ENCODE results near the gene CDK5. TPM values are rescaled to one million over a fixed set of nuclear protein-coding genes. Genes with fewer than 3 reads are reported as not detected.

CDK5 gene
- total and polyA plus RNA-seq, 9 of the 15 experiments (the other 6 are each of a cell fraction or from before 2014, with no cell fraction given), result 3.2 to 38.0 (median 27.5) TPM

DNA sequence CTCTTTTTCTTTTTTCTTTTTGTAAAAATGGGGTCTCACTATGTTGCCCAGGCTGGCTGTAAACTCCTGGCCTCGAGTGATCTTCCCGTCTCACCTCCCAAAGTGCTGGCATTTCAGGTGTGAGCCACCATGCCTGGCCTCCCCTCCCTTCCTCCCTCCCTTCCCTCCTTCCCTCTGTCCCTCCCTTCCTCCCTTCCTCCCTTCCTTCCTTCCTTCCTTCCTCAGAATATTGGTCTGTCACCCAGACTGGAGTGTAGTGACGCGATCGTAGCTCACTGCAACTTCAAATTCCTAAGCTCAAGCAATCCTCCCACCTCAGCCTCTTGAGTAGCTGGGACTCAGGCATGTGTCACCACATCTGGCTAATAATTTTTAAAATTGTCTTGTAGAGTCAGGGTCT lies 37.0 kb upstream of the CDK5 start:
- FAIRE-seq (no peak), ATAC-seq (no peak), DNase-seq (ENCODE audit: extremely low read depth in 1 of 4, low spot score in 3 of 4) (no peak)
- Histone ChIP-seq H4K20me1 (replicated peaks; ENCODE audit: control insufficient read depth, insufficient read depth, low read length) (peaks cover 42% of the 10 kb centered on the region), H3K9me1 (ENCODE audit: control insufficient read depth, insufficient read depth, low read length) (peaks cover 5% of the 10 kb centered on the region), H3K4me1 (replicated peaks in 1 of 2; ENCODE audit: control insufficient read depth in 2 of 2, insufficient read depth in 2 of 2, low read length in 2 of 2) (peaks cover 2 to 28% of the 10 kb centered on the region in 2 experiments; a peak in 3 of 5 replicates), H3K36me3 (ENCODE audit: control insufficient read depth, insufficient read depth, low read length) (peaks cover 79% of the 10 kb centered on the region; the same call in 2 of the 3 replicates), H3K79me2 (ENCODE audit: control insufficient read depth, insufficient read depth, low read length) (peaks cover 95% of the 10 kb centered on the region), H3K9ac (ENCODE audit: insufficient read depth in 1 of 2, low read depth in 2 of 2, low read length in 2 of 2) (peak overlapping the region in 1 of 2 experiments; percentile 36; a peak in 1 of 4 replicates), H3K9me3 (replicated peaks; ENCODE audit: control insufficient read depth, insufficient read depth, low read depth, low read length) (no peaks in the 10 kb centered on the region), H3K27me3 (ENCODE audit: control insufficient read depth in 2 of 2, insufficient read depth in 2 of 2, low read length in 2 of 2) (no peaks in the 10 kb centered on the region), H2AFZ (ENCODE audit: low read depth, low read length) (no peak overlapping the region), H3K4me2 (ENCODE audit: insufficient read depth, low read length) (no peak overlapping the region), H3K27ac (ENCODE audit: extremely low read depth, low read depth, low read length) (no peak overlapping the region), H3K4me3 (no peak overlapping the region)
- WGBS (ENCODE audit: insufficient coverage, low coverage, missing lambda C conversion rate), result 81% methylated on average over 5 of the region's 5 CpGs
- no TSS peak for BruUV-seq (replicated peaks)
- in situ Hi-C loops (cut with MboI) (no loop called here), intact Hi-C loops (cut with micrococcal nuclease) (loop anchor here (10.0 kb wide), 1 partner anchor 310 kb away; no protein-coding TSS in a partner anchor)
- ChIA-PET POLR2A (interaction anchor here (0.6 to 4.4 kb wide), 9 partner anchors 10 to 101 kb away, joined by 3 to 31 read pairs (median 4); partner anchors contain the start of gene ASIC3), CTCF (ENCODE audit: low intra/inter-chr PET ratio) (no interaction called here)
- TF ChIP-seq HLTF (IDR thresholded peaks at IDR 0.05) (0 out of 2 replicates have a peak, but pooled peaks have one; percentile 40), ZNF174 (CRISPR knock-in tag; IDR thresholded peaks at IDR 0.05) (no peak), ZNF79 (CRISPR knock-in tag; IDR thresholded peaks at IDR 0.05; ENCODE audit: low read depth) (no peak), ZNF778 (CRISPR knock-in tag; IDR thresholded peaks at IDR 0.05) (no peak)
- TF ChIP-seq, protein P1, sequence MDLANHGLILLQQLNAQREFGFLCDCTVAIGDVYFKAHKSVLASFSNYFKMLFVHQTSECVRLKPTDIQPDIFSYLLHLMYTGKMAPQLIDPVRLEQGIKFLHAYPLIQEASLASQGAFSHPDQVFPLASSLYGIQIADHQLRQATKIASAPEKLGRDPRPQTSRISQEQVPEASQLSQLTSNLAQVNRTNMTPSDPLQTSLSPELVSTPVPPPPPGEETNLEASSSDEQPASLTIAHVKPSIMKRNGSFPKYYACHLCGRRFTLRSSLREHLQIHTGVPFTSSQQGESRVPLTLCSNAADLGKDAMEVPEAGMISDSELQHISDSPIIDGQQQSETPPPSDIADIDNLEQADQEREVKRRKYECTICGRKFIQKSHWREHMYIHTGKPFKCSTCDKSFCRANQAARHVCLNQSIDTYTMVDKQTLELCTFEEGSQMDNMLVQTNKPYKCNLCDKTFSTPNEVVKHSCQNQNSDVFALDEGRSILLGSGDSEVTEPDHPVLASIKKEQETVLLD (IDR thresholded peaks at IDR 0.05), result peak; percentile 50; the same call in 1 of the 2 replicates
- TF ChIP-seq, protein P2, sequence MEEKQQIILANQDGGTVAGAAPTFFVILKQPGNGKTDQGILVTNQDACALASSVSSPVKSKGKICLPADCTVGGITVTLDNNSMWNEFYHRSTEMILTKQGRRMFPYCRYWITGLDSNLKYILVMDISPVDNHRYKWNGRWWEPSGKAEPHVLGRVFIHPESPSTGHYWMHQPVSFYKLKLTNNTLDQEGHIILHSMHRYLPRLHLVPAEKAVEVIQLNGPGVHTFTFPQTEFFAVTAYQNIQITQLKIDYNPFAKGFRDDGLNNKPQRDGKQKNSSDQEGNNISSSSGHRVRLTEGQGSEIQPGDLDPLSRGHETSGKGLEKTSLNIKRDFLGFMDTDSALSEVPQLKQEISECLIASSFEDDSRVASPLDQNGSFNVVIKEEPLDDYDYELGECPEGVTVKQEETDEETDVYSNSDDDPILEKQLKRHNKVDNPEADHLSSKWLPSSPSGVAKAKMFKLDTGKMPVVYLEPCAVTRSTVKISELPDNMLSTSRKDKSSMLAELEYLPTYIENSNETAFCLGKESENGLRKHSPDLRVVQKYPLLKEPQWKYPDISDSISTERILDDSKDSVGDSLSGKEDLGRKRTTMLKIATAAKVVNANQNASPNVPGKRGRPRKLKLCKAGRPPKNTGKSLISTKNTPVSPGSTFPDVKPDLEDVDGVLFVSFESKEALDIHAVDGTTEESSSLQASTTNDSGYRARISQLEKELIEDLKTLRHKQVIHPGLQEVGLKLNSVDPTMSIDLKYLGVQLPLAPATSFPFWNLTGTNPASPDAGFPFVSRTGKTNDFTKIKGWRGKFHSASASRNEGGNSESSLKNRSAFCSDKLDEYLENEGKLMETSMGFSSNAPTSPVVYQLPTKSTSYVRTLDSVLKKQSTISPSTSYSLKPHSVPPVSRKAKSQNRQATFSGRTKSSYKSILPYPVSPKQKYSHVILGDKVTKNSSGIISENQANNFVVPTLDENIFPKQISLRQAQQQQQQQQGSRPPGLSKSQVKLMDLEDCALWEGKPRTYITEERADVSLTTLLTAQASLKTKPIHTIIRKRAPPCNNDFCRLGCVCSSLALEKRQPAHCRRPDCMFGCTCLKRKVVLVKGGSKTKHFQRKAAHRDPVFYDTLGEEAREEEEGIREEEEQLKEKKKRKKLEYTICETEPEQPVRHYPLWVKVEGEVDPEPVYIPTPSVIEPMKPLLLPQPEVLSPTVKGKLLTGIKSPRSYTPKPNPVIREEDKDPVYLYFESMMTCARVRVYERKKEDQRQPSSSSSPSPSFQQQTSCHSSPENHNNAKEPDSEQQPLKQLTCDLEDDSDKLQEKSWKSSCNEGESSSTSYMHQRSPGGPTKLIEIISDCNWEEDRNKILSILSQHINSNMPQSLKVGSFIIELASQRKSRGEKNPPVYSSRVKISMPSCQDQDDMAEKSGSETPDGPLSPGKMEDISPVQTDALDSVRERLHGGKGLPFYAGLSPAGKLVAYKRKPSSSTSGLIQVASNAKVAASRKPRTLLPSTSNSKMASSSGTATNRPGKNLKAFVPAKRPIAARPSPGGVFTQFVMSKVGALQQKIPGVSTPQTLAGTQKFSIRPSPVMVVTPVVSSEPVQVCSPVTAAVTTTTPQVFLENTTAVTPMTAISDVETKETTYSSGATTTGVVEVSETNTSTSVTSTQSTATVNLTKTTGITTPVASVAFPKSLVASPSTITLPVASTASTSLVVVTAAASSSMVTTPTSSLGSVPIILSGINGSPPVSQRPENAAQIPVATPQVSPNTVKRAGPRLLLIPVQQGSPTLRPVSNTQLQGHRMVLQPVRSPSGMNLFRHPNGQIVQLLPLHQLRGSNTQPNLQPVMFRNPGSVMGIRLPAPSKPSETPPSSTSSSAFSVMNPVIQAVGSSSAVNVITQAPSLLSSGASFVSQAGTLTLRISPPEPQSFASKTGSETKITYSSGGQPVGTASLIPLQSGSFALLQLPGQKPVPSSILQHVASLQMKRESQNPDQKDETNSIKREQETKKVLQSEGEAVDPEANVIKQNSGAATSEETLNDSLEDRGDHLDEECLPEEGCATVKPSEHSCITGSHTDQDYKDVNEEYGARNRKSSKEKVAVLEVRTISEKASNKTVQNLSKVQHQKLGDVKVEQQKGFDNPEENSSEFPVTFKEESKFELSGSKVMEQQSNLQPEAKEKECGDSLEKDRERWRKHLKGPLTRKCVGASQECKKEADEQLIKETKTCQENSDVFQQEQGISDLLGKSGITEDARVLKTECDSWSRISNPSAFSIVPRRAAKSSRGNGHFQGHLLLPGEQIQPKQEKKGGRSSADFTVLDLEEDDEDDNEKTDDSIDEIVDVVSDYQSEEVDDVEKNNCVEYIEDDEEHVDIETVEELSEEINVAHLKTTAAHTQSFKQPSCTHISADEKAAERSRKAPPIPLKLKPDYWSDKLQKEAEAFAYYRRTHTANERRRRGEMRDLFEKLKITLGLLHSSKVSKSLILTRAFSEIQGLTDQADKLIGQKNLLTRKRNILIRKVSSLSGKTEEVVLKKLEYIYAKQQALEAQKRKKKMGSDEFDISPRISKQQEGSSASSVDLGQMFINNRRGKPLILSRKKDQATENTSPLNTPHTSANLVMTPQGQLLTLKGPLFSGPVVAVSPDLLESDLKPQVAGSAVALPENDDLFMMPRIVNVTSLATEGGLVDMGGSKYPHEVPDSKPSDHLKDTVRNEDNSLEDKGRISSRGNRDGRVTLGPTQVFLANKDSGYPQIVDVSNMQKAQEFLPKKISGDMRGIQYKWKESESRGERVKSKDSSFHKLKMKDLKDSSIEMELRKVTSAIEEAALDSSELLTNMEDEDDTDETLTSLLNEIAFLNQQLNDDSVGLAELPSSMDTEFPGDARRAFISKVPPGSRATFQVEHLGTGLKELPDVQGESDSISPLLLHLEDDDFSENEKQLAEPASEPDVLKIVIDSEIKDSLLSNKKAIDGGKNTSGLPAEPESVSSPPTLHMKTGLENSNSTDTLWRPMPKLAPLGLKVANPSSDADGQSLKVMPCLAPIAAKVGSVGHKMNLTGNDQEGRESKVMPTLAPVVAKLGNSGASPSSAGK (IDR thresholded peaks at IDR 0.05), result no peak
- TF ChIP-seq, protein P3, sequence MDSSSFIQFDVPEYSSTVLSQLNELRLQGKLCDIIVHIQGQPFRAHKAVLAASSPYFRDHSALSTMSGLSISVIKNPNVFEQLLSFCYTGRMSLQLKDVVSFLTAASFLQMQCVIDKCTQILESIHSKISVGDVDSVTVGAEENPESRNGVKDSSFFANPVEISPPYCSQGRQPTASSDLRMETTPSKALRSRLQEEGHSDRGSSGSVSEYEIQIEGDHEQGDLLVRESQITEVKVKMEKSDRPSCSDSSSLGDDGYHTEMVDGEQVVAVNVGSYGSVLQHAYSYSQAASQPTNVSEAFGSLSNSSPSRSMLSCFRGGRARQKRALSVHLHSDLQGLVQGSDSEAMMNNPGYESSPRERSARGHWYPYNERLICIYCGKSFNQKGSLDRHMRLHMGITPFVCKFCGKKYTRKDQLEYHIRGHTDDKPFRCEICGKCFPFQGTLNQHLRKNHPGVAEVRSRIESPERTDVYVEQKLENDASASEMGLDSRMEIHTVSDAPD (CRISPR knock-in tag; IDR thresholded peaks at IDR 0.05), result no peak

Data from K562 (cell line).